ENCODE measurements around the gene TNFSF13B.

TNFSF13B gene

GRCh38 chr13:108268466-108269112 is 929 bp upstream of the TNFSF13B start:
- DNase-seq (ENCODE audit: insufficient read length, low spot score) (no peak), FAIRE-seq (no peak)
- TF ChIP-seq POLR2A (IDR thresholded peaks at IDR 0.05; ENCODE audit: low read depth, low read length): no peak

GRCh38 chr13:108270442-108270841 is 924 bp downstream of the TNFSF13B start:
- TF ChIP-seq POLR2A (IDR thresholded peaks at IDR 0.05; ENCODE audit: low read depth, low read length): no peak
- DNase-seq (ENCODE audit: insufficient read length, low spot score) (no peak), FAIRE-seq (peak; percentile 62)

GRCh38 chr13:108272333-108272732 is 2.8 kb downstream of the TNFSF13B start:
- FAIRE-seq (peak; percentile 62), DNase-seq (ENCODE audit: insufficient read length, low spot score) (no peak)
- no peak for TF ChIP-seq POLR2A (IDR thresholded peaks at IDR 0.05; ENCODE audit: low read depth, low read length)

DNA sequence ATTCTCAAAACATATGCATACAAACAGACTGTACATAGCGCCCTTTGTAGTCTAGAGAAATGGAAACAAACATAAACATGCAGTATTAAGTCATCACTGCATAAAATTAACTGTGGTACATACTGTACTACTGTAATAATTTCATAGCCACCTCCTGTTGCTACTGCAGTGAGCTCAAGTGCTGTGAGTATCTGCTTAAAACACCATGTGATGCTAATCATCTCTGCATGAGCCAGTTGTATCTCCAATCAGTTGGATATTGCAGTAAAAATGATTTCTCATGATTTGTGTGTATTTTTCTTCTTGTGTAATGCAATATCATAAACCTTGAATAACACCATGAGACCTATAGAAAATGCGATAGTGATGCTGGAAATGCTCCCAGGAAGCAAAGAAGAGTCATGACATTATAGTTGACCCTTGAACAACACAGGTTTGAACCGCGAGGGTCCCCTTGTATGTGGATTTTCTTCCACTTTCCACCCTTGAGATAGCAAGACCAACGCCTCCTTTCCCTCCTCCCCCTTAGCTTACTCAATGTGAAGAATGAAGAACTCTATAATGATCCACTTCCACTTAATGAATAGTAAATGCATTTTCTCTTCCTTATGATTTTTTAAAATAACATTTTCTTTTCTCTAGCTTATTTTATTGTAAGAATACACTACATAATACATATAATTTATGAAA is 4.1 kb downstream of the TNFSF13B start:
- DNase-seq (ENCODE audit: insufficient read length, low spot score): no peak
- no peak for TF ChIP-seq POLR2A (IDR thresholded peaks at IDR 0.05; ENCODE audit: low read depth, low read length)
- FAIRE-seq: no peak

- TF ChIP-seq POLR2A (IDR thresholded peaks at IDR 0.05; ENCODE audit: low read depth, low read length): no peak
- FAIRE-seq (no peak), DNase-seq (ENCODE audit: insufficient read length, low spot score) (no peak)
These were observed 5.2 kb downstream of the TNFSF13B start for GRCh38 chr13:108274718-108275117.

DNA sequence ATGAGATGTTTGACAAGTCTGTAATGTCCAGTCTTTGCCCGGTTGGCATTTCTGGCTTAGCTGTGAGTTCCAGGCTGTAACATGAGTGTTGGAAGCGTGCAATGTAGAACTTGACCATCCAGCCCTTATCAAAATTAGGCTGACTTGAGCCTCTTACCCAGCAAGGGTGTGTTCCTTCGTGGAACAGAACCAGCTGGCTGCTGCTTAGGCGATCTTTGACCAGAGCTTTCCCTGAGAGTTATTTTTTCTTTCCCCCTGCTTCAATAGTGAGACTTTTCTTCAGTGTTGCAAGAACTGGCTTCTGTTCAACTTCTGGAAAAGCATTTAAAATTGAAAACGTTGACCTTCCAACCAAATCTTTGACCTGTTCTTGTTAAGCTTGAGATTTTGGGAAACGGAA is 6.5 kb downstream of the TNFSF13B start:
- TF ChIP-seq POLR2A (IDR thresholded peaks at IDR 0.05; ENCODE audit: low read depth, low read length): no peak
- FAIRE-seq: peak; percentile 72
- DNase-seq (ENCODE audit: insufficient read length, low spot score): no peak

DNA sequence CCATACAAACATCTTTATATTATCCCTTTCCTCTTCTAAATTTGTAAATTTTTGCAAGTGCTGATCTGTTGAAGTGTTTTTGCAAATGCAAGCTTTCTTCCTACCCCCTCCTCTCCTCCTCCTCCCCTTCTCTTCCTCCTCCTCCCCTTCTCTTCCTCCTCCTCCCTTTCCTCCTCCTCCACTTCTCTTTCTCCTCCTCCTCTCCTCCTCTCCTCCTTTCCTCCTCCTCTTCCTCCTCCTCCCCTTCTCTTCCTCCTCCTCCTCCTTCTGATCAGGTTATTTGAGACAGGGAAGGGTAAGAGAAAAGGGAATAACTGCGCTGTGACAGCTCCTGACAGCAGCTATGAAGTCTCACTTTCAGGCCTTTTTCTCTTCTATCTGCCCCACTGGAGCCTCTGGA is 8.9 kb downstream of the TNFSF13B start:
- FAIRE-seq (no peak), DNase-seq (ENCODE audit: insufficient read length, low spot score) (no peak)
- TF ChIP-seq POLR2A (IDR thresholded peaks at IDR 0.05; ENCODE audit: low read depth, low read length): no peak

GRCh38 chr13:108281901-108282300 is 12.4 kb downstream of the TNFSF13B start:
- DNase-seq (ENCODE audit: insufficient read length, low spot score) (no peak), FAIRE-seq (peak; percentile 66)
- no peak for TF ChIP-seq POLR2A (IDR thresholded peaks at IDR 0.05; ENCODE audit: low read depth, low read length)

DNA sequence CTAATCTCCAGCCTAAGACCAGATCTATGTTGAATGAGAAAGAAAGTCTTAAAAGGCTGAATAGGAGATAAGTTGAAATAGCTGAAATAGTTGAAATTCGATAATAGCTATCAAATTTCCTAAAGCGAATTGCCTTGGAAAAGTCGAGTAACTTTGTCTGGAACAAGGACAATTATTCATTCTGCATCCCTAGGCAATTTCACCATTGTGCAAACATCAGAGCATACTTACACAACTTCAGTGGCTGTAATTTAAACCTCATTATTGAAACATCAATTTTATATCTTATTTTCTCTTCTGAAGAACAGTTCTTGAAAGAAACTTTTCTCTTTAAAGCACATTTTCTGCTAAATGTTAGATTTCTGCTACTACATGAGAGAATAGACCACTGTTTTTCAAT is 13.6 kb downstream of the TNFSF13B start:
- DNase-seq (ENCODE audit: insufficient read length, low spot score): no peak
- no peak for TF ChIP-seq POLR2A (IDR thresholded peaks at IDR 0.05; ENCODE audit: low read depth, low read length)
- FAIRE-seq: peak; percentile 36

GRCh38 chr13:108288741-108289140 is 19.2 kb downstream of the TNFSF13B start:
- TF ChIP-seq POLR2A (IDR thresholded peaks at IDR 0.05; ENCODE audit: low read depth, low read length): no peak

DNA sequence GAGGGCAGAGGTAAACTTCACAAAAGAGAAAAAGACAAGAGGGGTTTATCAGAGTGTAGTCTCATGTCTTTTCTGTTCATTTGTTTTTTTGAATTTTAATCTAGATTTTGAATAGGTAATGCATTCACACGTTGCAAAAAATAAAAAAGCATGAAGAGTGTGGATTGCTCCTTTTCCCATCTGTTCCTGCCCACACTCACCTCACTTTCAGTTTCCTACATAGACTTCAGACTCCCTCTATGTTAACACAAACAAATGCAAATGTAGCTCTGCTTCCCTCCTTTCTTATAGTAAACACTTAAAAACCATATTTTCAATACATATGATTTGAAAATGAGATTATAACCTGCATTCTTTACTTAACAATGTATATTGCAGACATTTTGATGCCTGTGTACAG is 20.3 kb downstream of the TNFSF13B start:
- no peak for TF ChIP-seq POLR2A (IDR thresholded peaks at IDR 0.05; ENCODE audit: low read depth, low read length)
- FAIRE-seq (no peak), DNase-seq (ENCODE audit: insufficient read length, low spot score) (no peak)

More at GRCh38 chr13:108288741-108289140, 19.2 kb downstream of the TNFSF13B start:
- FAIRE-seq (no peak), DNase-seq (ENCODE audit: insufficient read length, low spot score) (no peak)

DNA sequence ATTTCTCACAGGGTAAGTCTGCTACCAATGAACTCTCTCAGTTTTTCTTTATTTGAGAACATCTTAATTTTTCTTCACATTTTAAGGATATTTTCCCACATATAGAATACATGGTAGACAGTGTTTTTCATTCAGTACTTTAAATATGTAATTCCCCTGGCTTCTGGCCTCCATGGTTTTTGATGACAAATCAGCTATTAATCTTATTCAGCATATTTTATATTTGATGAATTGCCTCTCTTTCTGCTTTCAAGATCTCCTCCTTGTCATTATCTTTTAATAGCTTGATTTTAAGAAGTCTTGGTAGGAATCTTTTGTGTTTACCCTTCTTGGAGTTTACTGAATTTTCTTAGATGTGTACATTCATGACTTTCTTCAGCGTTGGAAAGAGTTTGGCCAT is 27.6 kb downstream of the TNFSF13B start:
- TF ChIP-seq POLR2A (IDR thresholded peaks at IDR 0.05; ENCODE audit: low read depth, low read length): no peak
- no peak for FAIRE-seq

GRCh38 chr13:108302279-108302678 is 32.8 kb downstream of the TNFSF13B start:
- TF ChIP-seq POLR2A (IDR thresholded peaks at IDR 0.05; ENCODE audit: low read depth, low read length): no peak
- DNase-seq (ENCODE audit: insufficient read length, low spot score) (no peak), FAIRE-seq (no peak)

More for the DNA sequence above, 27.6 kb downstream of the TNFSF13B start:
- DNase-seq (ENCODE audit: insufficient read length, low spot score): no peak

- TF ChIP-seq POLR2A (IDR thresholded peaks at IDR 0.05; ENCODE audit: low read depth, low read length): no peak
- FAIRE-seq: no peak
- no peak for DNase-seq (ENCODE audit: insufficient read length, low spot score)
These were observed 34.9 kb downstream of the TNFSF13B start for GRCh38 chr13:108304170-108305016.
